SKM-1 (cell line): ENCODE data around the gene BPIFB1.

Experiments used
- DNase-seq: peaks from one replicate; lab custom pipeline; 2025; ENCODE audit not compliant: unreplicated experiment; lab: John Stamatoyannopoulos, UW

Gene BPIFB1

DNA sequence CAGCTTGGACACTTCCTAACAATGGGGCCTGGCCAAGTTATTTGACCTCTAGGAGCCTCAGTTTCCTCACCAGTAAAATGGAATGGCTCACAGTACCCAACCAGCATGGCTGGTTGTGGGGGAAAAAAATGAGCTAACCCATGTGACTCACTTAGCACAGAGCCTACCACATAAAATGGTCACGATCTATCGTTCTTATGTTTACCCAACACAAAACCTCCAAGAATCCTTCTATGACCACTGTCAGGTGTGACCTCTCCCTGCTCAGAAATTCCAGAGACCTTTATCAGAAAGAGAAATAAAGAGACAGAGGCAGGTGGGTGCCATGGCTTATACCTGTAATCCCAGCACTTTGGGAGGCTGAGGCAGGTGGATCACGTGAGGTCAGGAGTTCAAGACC, 39.4 kb downstream of the BPIFB1 start:
- DNase-seq: no peak

DNA sequence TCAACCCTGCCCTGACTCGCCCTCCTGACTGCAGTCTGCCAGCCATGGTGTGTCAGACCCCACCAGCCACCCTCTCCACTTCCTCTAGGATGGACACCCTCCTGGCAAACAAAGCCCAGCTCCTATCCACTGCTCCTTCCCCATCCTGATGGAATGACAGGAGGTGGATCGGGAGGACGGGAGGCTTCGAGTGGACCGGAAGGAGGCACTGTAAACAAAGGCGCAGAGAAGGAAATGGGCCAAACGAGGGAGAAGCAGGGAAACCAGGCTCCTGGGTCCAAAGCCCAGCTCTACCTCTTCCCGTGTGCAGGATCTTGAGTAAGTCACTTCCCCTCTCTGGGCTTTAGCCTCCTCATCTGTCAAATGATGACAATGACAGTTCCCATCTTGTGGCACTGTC, 40.2 kb downstream of the BPIFB1 start:
- no peak for DNase-seq

DNA sequence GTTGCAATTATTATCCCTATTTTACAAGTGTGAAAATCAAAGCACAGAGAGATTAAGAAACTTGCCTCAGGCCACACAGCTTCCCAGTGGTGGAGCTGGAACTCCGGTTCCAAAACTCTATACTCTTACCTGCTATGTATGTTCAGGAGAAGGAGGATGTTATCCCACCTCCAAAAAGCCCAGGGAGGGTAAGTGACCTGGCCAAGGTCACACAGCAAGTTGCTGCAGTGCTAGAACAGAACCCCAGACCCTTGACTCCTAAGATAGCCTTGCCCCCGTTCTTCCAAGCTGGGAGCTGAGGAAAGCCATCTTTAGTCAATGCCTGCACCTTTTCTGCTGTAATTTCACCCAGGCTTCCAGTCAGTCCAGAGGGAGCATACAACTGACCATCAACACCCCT, 42.3 kb downstream of the BPIFB1 start:
- no peak for DNase-seq

DNA sequence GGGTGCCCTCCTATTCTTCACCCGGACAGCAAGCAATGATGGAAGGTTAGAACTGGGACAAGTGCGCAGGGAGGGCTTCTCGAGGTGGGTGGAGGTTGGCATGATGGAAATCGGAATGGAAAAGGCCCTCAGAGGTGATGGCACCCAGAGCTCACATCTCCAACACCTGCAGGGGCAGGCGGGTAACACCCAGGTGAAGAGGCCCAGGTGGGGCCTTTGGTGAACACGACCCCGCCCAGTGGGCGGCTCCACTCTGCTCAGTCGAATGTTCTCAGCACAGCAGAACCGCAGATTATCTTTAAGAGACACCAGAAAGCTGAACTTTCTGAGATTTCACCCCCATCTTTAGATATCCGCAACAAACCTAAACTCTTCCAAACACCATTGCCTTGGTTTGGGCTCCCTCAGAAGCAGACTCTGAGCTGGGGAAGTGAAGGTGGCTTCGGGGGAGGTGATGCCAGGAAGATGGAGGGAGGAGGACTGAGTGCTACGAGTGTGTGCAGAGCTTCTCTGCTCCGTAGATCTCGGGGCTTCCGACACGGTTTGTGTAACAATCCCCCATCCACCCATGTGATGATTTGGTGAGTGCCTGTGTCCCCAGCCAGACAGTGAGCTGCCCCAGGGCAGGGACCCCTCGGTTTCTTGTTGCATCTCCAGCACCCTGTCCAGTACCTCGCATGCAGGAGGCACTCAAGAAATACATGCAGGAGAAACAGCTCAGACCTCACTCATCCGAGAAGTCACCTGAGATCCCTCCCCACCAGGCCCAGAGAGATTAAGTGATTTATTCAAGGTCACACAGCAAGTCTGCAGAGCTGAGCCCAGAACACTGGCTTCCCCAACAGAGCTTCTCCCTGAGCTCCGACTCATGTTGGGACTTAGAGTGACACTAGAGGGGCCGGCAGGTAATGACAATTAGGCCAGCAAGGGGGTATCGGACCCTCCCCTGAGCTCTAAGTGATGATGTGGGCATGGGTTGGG, 45.4 kb downstream of the BPIFB1 start:
- no peak for DNase-seq

DNA sequence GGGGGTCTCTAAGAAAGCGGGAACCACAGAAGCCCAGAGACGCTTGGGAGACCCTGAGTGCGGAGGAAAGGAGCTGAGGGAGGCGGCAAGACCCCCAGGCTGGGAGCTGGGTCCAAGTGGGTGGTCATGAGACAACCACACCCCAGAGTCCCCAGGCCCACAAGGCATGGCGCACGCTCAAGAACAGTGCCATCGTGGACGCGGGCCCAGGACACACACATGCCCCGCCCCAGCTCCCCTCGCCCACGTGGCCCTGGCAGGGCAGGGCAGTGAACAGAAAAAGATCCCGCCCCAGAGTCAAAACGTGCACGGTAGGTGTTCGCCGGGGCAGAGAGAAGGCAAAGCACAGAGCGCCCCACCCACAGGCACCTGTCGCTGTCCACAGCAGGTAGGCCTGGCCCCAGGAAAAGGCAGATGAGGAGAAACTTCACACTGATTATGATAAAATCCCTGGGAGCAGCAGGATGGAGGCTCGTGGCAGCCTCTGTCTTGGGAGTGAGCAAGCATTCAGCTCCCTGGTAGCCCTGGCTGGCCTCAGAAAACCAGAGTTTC, 50.0 kb downstream of the BPIFB1 start:
- DNase-seq: no peak

DNA sequence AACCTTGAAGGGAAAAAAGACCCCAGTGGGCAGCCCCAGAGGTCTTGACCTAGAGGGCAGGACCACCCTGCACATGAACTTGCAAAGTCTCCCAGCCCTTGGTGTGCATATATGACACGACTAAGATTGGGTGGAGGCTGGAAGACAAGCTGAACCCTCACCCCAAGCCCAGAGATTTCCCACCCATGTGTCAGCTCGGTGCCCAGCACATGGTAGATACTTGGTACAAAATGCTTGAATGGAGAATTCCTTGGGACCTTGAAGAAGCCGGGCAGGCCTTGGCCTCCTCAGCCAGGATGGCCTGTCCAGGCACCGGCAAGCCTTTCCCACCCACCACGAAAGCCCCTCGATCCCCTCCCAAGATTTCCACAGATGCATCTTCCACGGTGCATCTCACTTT, 50.6 kb downstream of the BPIFB1 start:
- no peak for DNase-seq

DNA sequence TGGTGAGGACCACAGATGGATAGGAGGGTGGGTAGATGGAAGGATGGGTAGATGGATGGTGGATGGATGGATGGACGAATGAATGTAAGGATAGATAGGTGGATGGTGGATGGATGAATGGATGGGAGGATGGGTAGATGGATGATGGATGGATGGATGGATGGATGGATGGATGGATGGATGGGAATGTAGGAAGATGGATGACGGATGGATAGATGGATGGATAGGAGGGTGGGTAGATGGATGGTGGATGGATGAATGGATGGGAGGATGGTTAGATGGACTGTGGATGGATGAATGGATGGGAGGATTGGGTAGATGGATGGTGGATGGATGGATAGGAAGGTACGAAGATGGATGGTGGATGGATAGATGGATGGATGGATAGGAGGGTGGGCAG, 51.1 kb downstream of the BPIFB1 start:
- no peak for DNase-seq

DNA sequence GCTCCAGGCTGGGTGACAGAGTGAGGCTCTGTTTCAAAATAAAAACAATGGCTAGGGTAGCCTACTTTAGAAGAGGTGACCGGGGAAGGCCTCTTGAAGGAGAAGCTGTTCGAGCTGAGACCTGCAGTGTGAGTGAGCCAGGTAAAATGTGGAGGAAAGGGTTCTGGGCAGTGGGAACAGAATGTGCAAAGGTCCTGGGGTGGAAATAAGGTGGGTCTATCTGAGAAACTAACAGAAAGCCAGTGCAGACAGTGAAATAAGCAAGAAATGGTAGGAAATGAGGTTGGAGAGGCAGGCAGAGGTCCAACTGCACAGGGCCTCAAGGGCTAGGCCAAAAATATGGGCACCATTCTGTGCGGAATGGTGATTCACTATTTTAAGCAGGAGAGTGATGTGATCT, 53.4 kb downstream of the BPIFB1 start:
- DNase-seq: no peak

DNA sequence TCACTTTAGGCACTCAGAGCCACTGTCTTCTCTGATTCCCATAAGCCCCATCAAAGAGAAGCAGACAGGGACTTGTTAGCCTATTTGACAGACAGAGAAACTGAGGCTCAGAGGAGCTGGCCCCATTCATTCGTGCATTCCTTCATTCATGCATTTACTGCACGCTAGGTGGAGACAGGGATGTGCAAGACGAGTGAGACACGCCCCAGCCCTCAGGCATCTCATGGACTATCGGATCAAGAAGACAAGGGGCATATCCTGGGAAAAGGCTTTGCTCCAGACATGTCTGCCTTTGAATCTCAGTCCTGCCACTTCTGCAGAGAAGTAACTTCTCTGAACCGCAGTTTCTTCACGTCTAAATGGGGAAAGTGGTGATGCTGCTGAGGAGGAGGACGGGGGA, 54.1 kb downstream of the BPIFB1 start:
- DNase-seq: no peak

DNA sequence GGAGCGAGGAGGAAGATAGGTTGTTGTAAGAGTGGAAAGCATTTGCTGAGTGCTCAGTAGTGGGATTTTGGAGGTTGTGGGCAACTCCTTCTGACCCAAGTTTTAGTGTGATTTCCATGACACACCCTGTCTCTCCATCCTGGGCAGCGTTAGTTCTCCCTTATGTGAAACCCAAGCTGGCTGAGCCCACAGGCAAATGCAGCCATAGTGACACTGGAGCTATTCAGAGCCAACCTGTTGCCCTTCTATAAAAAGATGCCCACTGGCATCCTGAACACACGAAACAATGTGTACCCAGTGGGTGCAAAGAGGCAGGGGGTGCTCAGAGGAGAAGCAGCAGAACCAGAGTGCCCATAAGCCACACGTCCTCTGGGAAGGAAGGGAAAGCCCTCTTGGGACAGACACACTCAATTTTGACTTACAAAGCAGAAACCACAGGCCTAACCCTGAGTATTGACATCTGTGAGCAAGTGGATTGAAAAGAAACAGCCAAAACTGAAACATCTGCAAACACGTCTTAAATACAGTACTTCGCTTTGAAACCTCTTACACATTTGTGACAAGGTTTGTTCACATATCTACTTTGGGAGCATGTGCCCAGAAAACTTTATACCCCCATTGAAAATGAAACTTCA, 54.6 kb downstream of the BPIFB1 start:
- DNase-seq: no peak

DNA sequence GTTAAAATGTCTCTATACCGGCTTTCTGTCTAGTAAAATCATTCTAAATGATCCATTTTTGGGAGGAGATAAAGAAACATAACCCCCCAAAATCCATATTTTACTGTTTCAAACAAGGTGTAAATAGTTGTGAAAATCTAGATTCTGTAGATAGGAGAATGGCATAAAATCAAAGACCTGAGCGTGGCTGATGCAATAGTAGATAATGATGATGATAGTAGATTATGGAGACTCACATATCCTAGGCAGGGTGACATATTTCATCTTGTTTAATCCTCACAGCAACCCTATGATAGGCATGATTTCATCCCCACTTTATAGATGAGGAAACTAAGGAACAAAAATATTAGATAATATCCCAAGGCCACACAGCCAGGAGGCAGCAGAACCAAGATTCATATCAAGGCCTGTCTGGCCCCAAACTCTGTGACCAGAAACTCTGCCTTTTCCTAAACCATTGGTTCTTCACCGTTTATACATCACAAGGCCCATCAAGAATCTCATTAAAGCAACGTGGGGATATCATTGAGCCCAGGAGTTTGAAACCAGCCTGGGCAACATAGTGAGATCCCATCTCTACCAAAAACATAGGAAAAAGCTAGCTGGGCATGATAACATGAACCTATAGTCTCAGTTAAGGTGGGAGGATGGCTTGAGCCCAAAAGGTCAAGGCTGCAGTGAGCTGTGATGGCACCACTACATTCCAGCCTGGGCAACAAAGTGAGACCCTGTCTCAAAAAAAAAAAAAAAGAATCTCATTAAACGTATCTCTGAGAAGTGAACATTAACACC, 55.6 kb downstream of the BPIFB1 start:
- no peak for DNase-seq

DNA sequence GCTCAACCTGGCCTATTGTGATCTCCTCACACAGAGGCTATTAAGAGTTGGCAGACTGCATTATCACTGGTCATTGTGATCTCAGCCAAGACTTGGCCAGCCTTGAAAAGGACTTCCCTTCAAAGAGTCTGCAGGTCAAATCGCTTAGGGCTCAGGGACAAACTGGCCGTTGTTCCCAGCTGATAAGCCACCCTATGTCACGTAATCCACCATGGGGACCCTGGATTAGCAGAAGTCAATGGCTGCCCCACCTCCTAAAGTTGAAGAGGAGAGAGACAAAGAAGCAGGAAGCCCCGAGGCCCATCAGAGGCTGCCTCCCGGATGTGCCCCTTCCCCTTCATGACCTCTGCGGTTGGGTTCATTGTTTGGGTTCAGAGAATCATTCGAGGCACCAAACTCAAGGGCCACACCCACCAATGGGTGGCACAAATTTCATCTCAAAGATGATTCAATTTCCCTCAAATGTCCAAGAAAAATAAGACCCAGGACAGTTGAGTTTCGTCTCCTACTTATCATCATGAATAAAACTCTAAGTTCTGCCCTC, 56.6 kb downstream of the BPIFB1 start:
- DNase-seq: no peak

DNA sequence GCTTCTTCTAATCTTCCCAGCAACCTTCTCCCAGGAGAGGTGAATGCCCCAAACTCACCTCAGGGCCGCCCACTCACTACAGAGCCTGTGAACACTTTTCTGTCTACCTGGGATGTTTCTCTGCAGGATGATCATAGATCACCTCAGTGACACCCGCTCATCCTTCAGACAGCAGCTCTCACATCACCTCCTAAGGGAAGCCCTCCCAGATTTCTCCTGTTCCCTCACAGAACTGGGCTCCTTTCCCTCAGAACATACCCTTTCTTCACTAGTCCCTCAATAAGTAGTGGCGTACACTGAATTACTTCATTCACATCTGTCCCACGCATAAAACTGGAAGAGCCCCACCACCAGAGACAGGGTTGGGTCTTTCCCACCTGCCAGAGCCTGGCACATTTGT, 60.5 kb downstream of the BPIFB1 start:
- no peak for DNase-seq

DNA sequence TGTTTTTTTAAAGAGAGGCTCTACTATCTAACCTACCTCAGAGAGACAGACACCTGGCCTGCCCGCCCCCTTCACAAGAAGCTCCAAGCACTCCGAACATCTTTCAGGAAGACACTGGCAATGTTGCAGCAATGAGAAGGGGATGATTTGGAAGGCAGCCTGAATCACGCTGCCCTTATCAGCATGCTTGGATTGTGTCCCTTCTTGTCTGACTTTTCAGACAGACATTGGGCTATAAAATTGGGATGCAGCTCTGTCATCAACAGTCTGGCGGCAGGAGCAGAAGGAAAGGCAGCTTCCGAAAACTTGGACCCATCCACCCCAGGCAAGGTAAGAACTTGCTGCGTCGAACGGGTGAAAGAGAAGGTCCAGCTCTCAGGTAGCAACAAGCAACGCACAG, 62.3 kb downstream of the BPIFB1 start:
- no peak for DNase-seq

DNA sequence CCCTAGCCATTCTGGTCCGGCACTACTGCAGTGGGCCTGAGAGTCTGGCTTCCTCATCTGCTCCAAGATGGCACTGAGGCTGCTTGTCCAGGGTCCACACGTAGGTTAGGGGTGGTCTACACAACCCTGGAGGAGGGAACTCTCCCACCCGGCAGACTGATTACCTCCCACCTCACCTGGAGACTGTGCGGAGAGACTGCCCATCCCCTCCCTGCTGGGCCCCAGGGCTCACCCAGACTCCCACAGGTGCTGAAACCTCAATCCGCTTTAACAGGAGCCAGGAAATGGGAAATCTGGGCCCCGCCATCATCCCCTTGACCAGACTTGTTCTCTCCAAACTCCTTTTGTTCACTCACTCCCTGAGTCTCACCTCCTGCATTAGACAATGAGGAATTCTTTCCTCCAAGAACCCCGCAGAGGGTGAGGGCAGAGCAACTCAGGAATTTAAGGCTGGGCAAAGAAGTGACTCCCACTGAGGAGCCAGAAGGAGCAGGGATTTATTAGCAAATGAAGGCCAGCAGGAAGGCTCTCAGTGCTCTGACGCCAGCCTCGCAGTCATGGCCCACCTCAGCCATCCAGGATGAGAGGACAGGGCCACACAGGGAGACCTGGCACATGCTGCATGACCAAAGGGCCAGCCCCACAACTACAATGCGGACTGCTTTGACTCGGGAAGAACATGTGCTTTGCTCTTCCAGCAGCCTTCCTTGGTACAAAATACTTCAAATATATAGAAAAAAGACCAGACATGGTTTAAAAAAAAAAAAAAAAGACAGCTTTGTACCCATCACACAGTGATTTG, 65.3 kb downstream of the BPIFB1 start:
- DNase-seq: no peak

DNA sequence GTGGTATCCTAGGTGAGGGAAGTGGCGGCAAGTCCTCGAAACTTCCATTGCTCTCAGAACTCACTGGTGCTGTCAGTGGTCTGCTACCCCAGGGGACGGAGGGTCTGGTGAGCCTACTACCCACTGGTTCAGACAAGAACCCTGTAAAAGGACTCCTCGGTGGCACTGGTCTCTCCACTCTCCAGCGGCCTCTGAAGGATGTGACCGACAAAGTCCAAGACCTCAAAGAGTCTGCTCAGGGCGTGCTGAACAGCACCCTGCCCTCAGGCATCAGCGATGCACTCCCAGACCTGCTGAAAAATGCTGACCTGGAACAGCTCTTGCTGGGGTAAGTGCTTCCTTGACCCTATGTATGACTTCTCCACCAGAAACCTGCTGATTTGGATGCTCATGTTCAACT, 66.5 kb downstream of the BPIFB1 start:
- DNase-seq: no peak

DNA sequence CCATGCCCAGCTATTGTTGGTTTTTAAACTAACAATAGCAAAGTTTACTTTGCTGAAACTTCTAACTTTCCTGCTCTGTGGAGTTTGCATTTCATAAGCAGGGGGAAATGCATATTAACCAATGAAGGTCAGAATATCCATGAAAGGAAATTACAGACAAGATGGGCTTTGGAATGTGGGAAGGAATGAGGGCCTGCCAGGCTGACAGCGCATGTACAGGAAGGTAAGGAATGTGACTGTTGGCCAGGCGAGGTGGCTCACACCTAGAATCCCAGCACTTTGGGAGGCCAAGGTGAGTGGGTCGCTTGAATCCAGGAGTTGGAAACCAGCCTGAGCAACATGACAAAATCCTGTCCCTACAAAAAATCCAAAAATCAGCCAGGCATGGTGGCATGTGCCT, 68.7 kb downstream of the BPIFB1 start:
- DNase-seq: no peak

DNA sequence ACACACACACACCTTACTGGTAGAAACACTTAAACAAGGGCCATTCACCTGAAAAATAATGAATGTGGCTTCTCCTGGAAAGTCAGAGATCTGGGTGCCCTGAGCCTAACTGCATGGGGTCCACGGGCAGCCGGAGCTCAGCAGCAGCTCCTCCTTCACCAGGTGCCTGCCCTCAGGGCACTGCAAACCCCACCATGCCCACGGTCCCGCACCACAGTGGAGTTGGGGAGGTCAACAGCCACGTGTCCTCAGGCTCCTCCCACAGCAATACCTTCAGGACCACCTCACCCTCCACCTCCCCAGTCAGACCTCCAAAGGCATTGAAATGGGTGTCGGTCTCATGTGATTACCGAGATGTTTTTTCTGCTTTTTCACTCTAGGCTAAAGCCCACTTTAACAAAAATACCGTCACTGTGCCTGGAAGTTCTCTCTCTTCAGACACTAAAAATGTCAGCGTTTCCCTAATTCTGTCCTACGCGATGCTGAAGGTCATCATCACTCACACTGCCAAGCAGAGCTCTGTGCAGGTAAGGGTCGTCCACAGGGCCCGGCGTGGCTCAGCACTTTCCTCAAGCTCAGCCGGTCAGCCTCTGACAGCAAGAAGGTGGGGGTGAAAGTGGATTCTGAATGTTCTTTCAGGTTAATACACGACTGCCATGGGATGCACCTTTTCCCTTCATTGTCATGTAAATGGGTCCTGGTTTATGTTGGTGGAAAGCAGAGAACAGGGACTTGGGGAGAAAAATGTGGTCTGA, 69.4 kb downstream of the BPIFB1 start:
- no peak for DNase-seq

DNA sequence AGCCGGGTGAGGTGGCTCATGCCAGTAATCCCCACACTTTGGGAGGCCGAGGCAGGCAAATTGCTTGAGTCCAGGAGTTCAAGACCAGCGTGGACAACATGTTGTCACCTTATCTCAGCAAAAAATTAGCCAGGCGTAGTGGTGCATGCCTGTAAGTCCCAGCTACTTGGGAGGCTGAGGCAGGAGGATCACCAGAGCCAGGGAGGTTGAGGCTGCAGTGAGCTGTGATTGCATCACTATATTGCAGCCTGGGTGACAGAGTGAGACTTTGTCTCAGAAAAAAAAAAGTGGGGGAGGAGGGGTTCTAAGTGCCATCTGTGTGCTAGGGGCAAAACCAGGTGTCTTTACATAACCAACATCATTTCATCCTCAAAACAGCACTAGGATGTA, 70.0 kb downstream of the BPIFB1 start:
- no peak for DNase-seq
